GM23248 (cell line): ENCODE data around the gene GGT7.

Experiments
- EZH2 ChIP-seq: fragments of 200-600 bp; sonication (generic); IDR thresholded peaks from 2 replicates; pipeline ENCODE4 v1.6.1; 2018; ENCODE audit warnings: antibody characterized with exemption, mild to moderate bottlenecking; ENCODE audit not compliant: insufficient read depth, poor library complexity, severe bottlenecking
- EZH2phosphoT487 ChIP-seq: fragments of 200-600 bp; sonication (generic); IDR thresholded peaks from 2 replicates; pipeline ENCODE4 v1.6.1; 2018; ENCODE audit warnings: antibody characterized with exemption, moderate library complexity, mild to moderate bottlenecking, low read depth; ENCODE audit not compliant: insufficient read depth

GRCh38 chr20:34883087-34883688, 10.5 kb upstream of the GGT7 start:
- TF ChIP-seq EZH2 (no peak), EZH2phosphoT487 (no peak)
